ENCODE data around the gene NEK10.

The NEK10 gene

GRCh38 chr3:27213450-27213849 is 155.7 kb downstream of the NEK10 start:
- no peak for DNase-seq (ENCODE audit: low read depth)
- TF ChIP-seq CTCF (IDR thresholded peaks at IDR 0.05; ENCODE audit: control insufficient read depth, insufficient read depth, low read depth, low read length, missing control alignments): no peak
- no peak overlapping the region for H3K4me3 ChIP-seq (ENCODE audit: control insufficient read depth, low read depth, low read length)

GRCh38 chr3:27209617-27210264 is 159.4 kb downstream of the NEK10 start:
- no peak for DNase-seq (ENCODE audit: low read depth)
- no peak overlapping the region for H3K4me3 ChIP-seq (ENCODE audit: control insufficient read depth, low read depth, low read length)
- no peak for TF ChIP-seq CTCF (IDR thresholded peaks at IDR 0.05; ENCODE audit: control insufficient read depth, insufficient read depth, low read depth, low read length, missing control alignments)

GRCh38 chr3:27208961-27209616 is 160.1 kb downstream of the NEK10 start:
- TF ChIP-seq CTCF (IDR thresholded peaks at IDR 0.05; ENCODE audit: control insufficient read depth, insufficient read depth, low read depth, low read length, missing control alignments): no peak
- DNase-seq (ENCODE audit: low read depth): no peak

GRCh38 chr3:27202959-27203358 is 166.2 kb downstream of the NEK10 start:
- H3K4me3 ChIP-seq (ENCODE audit: control insufficient read depth, low read depth, low read length): no peak overlapping the region
- TF ChIP-seq CTCF (IDR thresholded peaks at IDR 0.05; ENCODE audit: control insufficient read depth, insufficient read depth, low read depth, low read length, missing control alignments): no peak
- no peak for DNase-seq (ENCODE audit: low read depth)

More at GRCh38 chr3:27208961-27209616, 160.1 kb downstream of the NEK10 start:
- H3K4me3 ChIP-seq (ENCODE audit: control insufficient read depth, low read depth, low read length): no peak overlapping the region

- no peak for TF ChIP-seq CTCF (IDR thresholded peaks at IDR 0.05; ENCODE audit: control insufficient read depth, insufficient read depth, low read depth, low read length, missing control alignments)
- no peak overlapping the region for H3K4me3 ChIP-seq (ENCODE audit: control insufficient read depth, low read depth, low read length)
- no peak for DNase-seq (ENCODE audit: low read depth)
These were observed 167.7 kb downstream of the NEK10 start for GRCh38 chr3:27201492-27201891.

- no peak for TF ChIP-seq CTCF (IDR thresholded peaks at IDR 0.05; ENCODE audit: control insufficient read depth, insufficient read depth, low read depth, low read length, missing control alignments)
- no peak overlapping the region for H3K4me3 ChIP-seq (ENCODE audit: control insufficient read depth, low read depth, low read length)
- DNase-seq (ENCODE audit: low read depth): no peak
These were observed 168.3 kb downstream of the NEK10 start for GRCh38 chr3:27200721-27201489.
